ENCODE results near the gene CEP85L.

CEP85L gene

GRCh38 chr6:118581489-118581959 lies 69.9 kb downstream of the CEP85L start:
- no peak overlapping the region for H3K27ac ChIP-seq (ENCODE audit: low read depth, low read length)
- TF ChIP-seq CTCF (IDR thresholded peaks at IDR 0.05; ENCODE audit: insufficient read depth, low read length, poor library complexity, severe bottlenecking), result no peak
- TF ChIP-seq EZH2phosphoT487 (conservative IDR thresholded peaks at IDR 0.05; ENCODE audit: low read length), result no peak
- peaks cover 15% of the 10 kb centered on the region; the same call in 1 of the 2 replicates for H3K9me3 ChIP-seq (ENCODE audit: insufficient read depth, low read length)
- no peaks in the 10 kb centered on the region for H4K20me1 ChIP-seq (ENCODE audit: low read depth, low read length)
- H3K4me3 ChIP-seq (ENCODE audit: insufficient read depth, low read length, poor library complexity, severe bottlenecking), result no peak overlapping the region
- no peaks in the 10 kb centered on the region for H3K36me3 ChIP-seq (ENCODE audit: low read length)
- H2AFZ ChIP-seq (ENCODE audit: low read depth, low read length, severe bottlenecking), result no peak overlapping the region
- no peaks in the 10 kb centered on the region for H3K9me2 ChIP-seq (replicated peaks; ENCODE audit: insufficient read depth, low read length)
- no peak overlapping the region for H3K4me2 ChIP-seq (ENCODE audit: low read depth, low read length, poor library complexity, severe bottlenecking)
- H3K27me3 ChIP-seq (ENCODE audit: low read length), result no peaks in the 10 kb centered on the region
- no peaks in the 10 kb centered on the region for H3F3A ChIP-seq (ENCODE audit: insufficient read depth)
- no peaks in the 10 kb centered on the region for H3K79me2 ChIP-seq (ENCODE audit: insufficient read depth, low read length)
- no peak overlapping the region for H3K9ac ChIP-seq (ENCODE audit: low read length)

- H3K27me3 ChIP-seq (ENCODE audit: low read length), result no peaks in the 10 kb centered on the region
- H3K79me2 ChIP-seq (ENCODE audit: insufficient read depth, low read length), result no peaks in the 10 kb centered on the region
- no peaks in the 10 kb centered on the region for H4K20me1 ChIP-seq (ENCODE audit: low read depth, low read length)
Observed at GRCh38 chr6:118580585-118581419, 70.6 kb downstream of the CEP85L start.

GRCh38 chr6:118579786-118580185 lies 71.6 kb downstream of the CEP85L start:
- H3K9me2 ChIP-seq (replicated peaks; ENCODE audit: insufficient read depth, low read length), result no peaks in the 10 kb centered on the region
- no peaks in the 10 kb centered on the region for H3K79me2 ChIP-seq (ENCODE audit: insufficient read depth, low read length)
- H3K36me3 ChIP-seq (ENCODE audit: low read length), result no peaks in the 10 kb centered on the region
- TF ChIP-seq CTCF (IDR thresholded peaks at IDR 0.05; ENCODE audit: insufficient read depth, low read length, poor library complexity, severe bottlenecking) (no peak), EZH2phosphoT487 (conservative IDR thresholded peaks at IDR 0.05; ENCODE audit: low read length) (no peak)
- H4K20me1 ChIP-seq (ENCODE audit: low read depth, low read length), result no peaks in the 10 kb centered on the region
- peaks cover 25% of the 10 kb centered on the region for H3K9me3 ChIP-seq (ENCODE audit: insufficient read depth, low read length)
- no peak overlapping the region for H3K27ac ChIP-seq (ENCODE audit: low read depth, low read length)
- H3K4me3 ChIP-seq (ENCODE audit: insufficient read depth, low read length, poor library complexity, severe bottlenecking), result no peak overlapping the region
- no peak overlapping the region for H3K9ac ChIP-seq (ENCODE audit: low read length)
- H3K4me2 ChIP-seq (ENCODE audit: low read depth, low read length, poor library complexity, severe bottlenecking), result no peak overlapping the region
- H3K27me3 ChIP-seq (ENCODE audit: low read length), result no peaks in the 10 kb centered on the region
- H2AFZ ChIP-seq (ENCODE audit: low read depth, low read length, severe bottlenecking), result no peak overlapping the region
- H3F3A ChIP-seq (ENCODE audit: insufficient read depth), result no peaks in the 10 kb centered on the region

More at GRCh38 chr6:118580585-118581419, 70.6 kb downstream of the CEP85L start:
- Histone ChIP-seq H3K36me3 (ENCODE audit: low read length) (no peaks in the 10 kb centered on the region), H3F3A (ENCODE audit: insufficient read depth) (no peaks in the 10 kb centered on the region), H3K9me2 (replicated peaks; ENCODE audit: insufficient read depth, low read length) (no peaks in the 10 kb centered on the region), H3K4me3 (ENCODE audit: insufficient read depth, low read length, poor library complexity, severe bottlenecking) (no peak overlapping the region), H3K27ac (ENCODE audit: low read depth, low read length) (no peak overlapping the region), H3K9me3 (ENCODE audit: insufficient read depth, low read length) (peaks cover 15% of the 10 kb centered on the region; the same call in 1 of the 2 replicates), H2AFZ (ENCODE audit: low read depth, low read length, severe bottlenecking) (no peak overlapping the region), H3K9ac (ENCODE audit: low read length) (no peak overlapping the region), H3K4me2 (ENCODE audit: low read depth, low read length, poor library complexity, severe bottlenecking) (no peak overlapping the region)
- TF ChIP-seq CTCF (IDR thresholded peaks at IDR 0.05; ENCODE audit: insufficient read depth, low read length, poor library complexity, severe bottlenecking), result peak; percentile 51
- no peak for TF ChIP-seq EZH2phosphoT487 (conservative IDR thresholded peaks at IDR 0.05; ENCODE audit: low read length)
